Measurements from ENCODE around the gene CPNE1.

Gene CPNE1

DNA sequence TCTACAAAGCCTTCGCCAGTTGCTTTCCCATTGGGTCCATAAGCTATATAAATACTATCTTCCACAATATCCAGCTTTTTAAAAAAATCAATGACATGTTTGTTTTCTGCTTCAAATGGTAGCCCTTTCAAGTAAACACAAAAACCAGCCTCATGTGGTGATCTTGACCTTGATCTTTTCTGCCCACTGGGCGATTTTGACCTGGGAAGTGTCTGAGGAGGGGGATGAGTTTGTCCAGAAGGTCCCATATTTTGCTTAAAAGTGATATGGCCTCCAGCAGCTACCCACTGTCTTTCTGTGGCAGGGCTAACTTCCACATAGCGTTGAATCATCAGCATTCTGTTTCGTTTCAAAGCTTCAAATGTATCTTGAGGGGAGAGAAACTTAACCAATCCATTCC, 10.8 kb downstream of the CPNE1 start:
- DNase-seq (ENCODE audit: low read depth): no peak

DNA sequence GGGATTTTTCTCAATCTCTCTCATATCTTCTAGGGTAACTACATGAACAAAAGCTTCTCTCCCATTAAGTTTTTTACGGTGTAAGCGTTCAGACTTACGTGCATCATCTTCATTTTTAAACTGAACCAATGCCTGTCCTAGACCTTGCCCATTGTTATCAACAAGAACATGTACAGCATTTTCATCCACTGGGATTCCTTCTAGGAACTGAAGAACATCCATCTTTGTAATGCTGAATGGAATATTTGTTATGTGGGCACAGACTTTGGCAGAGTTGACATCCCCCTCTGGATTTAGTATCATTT, 11.3 kb downstream of the CPNE1 start:
- DNase-seq (ENCODE audit: low read depth): no peak

DNA sequence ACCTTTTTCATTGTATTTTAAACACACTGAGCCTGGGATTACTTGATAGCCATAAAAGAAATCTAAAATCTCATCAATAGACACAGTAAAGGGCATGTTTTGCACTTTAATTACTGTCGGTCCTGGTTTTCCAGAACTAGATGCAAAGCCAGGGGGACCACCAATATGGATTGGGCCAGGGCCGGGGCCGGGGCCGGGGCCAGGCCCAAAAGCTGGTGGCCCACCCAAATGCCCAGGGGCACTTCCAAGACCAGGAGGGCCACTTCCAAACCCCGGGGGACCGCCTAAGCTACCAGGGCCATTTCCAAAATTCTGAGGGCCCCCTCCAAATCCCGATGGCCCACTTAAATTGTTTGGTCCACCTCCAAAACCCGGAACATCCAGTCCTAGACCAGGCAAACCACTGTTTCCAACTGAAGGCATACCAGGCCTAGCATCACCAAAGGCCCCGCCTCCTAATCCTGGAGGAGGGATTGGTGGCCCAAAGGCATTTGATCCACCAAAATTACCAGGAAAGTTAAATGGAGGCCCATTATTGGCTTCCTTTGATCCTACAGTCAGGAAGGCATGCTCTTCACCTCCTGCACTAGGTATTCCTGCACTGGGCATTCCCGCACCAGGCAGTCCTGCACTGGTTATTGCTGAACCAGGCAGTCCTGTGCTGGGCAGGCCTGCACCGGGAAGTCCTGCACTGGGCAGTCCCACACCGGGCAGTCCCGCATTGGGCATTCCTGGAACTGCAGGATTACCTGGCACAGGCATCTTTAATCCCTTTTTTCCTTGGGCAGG, 11.9 kb downstream of the CPNE1 start:
- DNase-seq (ENCODE audit: low read depth): no peak

DNA sequence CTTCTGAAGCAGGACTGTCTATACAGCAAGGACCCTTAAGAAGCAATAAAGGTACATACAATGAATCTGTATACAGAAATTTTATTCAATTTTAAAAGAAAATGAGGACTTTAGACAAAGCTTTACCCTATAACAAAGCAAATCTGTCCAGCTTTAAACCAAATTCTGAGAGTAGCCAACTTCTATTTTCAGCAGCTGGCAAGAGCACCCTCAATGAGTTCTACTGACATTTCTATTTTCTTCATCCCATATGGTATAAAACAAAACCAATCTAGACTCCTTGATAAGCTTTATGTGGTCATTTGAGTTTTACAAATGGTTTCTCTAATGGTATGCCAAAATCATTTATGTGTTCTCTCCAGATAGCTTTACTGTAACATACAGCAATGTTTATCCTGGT, 12.7 kb downstream of the CPNE1 start:
- no peak for DNase-seq (ENCODE audit: low read depth)

DNA sequence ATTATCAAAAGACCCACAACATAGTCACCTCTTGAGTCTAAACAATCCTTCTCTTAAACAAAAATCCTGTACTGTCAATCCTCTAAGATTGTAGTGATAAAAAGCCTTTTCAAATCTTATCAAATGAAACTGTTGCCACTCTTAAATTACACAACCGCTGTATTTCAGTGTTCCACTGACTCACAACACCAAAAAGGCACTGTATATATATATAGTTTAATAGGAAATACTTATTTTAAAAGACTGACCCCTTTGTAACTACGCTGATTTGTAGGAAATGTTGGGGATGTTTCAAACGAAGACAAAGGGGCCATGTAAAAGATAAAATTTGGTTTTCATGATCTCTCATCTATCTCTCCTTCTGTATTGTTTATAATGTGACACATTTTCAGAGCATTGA, 14.1 kb downstream of the CPNE1 start:
- no peak for DNase-seq (ENCODE audit: low read depth)

DNA sequence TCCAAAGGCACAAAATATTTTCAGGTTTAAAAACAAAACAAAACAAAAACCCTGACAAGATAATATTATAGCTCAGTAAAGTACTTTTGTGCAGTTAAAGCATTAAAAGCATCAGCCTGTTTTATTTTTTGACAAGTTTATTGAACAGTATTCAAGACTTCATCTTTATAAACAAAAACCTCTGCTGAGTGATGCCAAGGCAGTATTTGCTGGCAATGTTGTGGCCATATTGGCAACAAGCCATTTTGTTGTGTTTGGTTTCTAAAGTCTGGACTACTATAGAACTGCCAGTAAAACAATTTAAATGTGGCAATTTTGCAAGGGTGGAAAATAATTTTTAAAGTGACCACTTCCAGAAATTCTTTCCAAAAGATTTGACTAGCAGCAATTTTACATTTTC, 15.9 kb downstream of the CPNE1 start:
- no peak for DNase-seq (ENCODE audit: low read depth)

DNA sequence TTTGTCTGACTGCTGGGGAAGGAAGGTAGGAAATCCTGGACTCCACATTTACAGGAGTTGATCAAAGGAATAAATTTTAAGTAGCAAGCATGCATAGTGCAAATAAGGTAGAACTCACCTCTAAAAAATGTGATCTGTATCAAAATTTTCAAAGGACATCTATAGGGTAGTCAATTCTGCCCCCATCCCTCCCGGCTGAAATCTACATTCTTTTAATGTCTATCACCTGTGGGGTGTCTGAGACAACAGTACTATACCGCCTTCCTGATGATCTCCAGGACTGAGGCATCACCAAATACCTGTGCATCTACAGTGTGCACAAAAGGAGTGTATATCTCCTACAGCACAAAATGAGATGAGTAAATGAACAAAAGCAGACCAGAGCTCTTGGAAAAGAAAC, 19.9 kb downstream of the CPNE1 start:
- DNase-seq (ENCODE audit: low read depth): no peak

DNA sequence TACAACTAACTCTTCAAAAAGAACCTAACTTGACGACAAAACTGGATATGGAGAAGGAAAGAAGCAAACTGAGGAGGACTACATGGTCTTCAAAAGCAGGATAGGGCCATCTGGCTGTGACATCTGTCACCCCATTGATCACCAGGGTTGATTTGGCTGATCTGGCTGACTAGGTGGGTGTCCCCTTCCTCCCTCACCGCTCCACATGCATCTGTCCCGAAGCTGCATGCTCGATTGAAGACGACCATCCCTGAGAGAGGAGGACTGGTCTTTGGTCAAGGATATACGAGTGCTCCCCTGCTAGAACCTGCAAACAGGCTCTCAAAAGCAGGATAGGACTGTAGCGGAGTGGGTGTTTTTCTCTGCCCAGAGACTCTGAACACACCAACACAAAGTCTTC, 21.7 kb downstream of the CPNE1 start:
- DNase-seq (ENCODE audit: low read depth): no peak

DNA sequence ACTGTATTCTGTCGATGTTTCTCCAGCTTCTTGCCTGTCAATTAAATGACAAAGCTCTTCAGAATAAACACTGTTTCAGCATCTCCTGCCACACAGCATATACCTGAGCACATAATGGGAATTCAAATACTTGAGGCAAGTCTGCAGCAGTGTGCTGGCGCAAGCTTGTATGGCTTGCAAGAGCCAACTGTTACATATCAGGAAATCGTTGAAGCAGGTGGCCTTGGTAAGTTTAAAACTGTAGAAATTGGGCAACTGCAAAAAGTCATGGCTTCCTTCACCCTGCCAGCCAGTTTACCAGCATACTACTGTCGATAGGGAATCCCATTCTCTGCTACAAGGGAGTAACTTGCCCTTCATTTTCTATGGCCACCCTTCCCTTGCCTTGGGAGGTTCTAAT, 23.0 kb downstream of the CPNE1 start:
- DNase-seq (ENCODE audit: low read depth): no peak

DNA sequence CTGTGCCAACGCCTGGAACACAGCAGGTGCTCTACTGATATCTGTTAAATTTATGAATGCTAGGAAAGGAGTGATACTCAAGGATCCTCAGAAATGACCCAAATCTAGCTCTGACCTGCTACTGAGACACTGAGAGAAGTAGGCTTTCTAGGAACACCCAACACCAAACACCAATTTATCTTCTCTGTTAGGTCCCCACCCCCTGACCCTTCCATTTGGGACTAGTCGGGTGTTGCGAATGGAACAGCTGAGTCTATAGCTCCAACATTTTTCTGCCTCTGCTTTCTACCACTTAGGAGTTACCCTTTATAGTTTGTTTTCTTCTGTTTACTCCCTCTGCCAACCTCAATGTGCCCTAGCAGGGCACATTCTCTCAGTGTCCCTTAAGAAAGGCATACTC, 24.0 kb downstream of the CPNE1 start:
- no peak for DNase-seq (ENCODE audit: low read depth)

DNA sequence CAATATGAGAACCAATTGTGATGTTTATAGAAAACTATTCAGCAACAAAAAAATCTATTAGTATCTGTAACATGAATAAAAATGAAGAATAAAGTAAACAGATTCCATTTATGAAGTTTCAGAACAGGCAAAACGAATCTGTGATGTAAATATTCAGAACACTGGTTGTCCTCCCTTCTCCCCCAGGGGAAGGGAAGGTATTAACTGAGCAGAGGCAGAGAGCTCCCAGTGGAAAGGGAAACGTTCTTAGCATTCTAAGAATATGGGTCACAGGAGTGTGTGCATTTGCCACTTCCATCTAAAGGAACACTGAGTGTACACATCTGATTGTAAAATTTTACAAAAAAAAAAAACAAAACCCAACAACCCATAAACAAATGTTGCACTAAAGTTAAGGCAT, 25.9 kb downstream of the CPNE1 start:
- DNase-seq (ENCODE audit: low read depth): no peak

DNA sequence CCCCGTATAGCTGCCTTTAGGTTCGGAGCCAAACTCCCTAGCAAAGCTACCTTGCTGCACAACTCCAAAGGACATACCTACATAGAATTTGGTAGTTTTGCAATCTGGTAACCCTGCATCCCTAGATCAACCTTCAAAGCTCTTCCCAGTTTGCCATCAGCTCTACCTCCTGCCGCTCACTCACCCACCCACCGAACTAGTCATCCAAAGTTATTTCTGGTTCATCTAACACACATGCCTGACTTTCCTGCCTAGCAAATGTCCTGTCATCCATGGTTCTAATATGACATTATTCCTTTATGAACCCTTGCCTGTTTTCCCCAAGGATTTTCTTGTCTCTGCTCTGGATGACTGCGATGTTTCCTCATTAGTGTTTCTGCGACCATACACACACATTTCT, 27.4 kb downstream of the CPNE1 start:
- no peak for DNase-seq (ENCODE audit: low read depth)

DNA sequence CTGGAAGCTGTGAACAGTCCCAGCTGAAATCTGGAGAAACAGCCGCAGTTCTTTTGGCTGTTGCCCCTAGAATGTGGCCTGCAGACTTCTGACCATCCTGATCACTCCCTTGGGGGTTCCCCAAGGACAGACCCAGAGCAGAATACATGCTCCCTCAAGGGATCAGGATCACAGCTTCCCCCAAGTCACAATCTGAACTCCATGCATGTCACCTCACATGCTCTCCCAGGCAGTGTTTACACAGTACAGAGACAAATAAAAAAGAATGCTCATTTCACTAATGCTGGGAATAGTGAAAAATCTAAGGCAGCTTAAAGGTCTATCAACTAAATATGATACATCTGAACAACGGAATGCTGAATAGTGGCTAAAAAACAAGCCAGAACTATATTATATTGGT, 28.6 kb downstream of the CPNE1 start:
- no peak for DNase-seq (ENCODE audit: low read depth)

DNA sequence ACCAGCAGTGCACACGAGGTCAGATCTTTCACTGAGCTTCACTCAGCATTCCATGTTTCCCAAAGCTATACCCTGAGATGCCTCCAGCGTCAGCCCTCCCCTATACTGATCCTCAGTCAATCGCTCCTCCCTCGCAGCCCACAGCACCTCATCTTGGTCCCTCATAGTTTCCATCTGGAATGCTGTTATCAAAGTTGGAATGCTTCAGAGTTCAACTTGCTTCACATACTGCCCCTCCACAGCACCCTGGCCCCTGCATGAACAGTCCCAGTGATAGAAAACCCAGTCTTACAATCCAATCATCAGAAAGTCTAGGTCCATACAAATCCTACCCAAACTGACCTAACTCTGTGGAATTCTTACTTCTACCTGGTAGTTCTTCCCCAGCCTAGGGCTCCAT, 29.0 kb downstream of the CPNE1 start:
- no peak for DNase-seq (ENCODE audit: low read depth)

DNA sequence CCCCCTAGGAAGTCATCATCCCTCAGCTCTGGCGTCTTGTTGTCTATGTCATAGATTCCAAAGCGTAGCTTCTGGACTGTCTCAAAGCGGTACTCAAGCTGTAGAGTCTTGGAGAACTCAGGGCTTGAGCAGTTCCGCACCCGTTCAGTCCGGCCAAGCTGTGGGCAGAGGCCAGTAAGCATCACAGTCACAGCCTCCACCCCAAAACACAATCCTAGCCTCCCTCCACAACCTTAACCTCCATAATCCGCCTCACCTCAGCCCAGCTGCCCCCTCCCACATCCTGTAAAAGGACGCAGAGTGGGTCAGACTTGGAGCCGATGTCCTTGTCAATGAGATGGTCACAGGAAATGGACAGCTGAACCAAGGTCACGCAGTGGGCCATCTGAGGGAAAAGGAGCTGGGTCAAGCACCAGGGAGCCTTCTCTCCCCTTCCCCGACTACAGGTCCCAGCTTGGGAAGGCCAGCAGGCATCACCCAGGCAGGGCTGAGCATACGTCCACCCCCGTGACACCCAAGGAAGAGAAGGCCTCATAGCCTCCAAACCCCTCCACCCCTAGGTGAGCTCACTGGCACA, 32.1 kb downstream of the CPNE1 start:
- DNase-seq (ENCODE audit: low read depth): no peak

DNA sequence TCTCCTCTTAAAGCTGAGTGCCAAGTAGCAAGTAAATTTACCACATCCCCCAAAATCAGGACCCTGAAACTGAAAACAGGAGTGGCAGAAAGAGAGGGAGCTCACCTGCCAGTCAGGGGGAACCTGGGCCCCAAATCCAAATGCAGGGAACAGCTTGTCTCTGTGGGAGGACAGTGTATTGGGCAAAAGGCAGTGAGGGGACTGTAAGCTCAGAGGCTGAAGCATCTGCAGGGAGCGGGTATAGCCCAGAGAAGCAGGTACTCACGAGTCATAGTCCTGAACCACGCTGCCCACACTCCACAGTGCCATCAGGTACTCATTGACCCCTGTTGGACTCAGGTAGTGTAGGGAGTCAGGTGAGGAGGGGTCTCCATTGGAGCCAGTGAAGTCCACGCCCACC, 34.1 kb downstream of the CPNE1 start:
- DNase-seq (ENCODE audit: low read depth): no peak

DNA sequence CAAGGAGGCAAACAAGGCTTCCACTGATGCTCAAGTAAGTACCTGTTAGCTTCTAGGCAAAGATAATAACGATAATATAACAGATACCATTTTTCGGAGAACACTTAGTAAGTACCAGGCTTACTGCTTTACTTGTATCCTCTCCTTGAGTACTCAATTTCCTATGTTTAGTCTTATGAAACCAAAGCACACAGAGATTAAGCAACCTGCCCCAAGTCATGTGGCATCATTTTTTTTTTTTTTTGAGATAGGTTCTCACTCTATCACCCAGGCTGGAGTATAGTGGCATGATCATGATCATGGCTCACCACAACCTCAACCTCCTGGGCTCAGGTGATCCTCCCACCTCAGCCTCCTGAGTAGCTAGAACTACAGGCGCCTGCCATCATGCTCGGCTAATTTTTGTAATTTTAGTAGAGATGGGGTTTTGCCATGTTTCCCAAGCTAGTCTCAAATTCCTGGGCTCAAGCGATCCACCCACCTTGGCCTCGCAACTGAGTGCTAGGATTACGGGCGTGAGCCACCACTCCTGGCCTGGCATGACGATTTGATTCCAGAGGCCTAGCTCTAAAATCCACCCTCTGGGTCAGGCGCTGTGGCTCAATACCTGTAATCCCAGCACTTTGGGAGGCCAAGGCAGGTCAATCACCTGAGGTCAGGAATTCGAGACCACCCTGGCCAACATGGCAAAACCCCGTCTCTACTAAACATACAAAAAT, 35.1 kb downstream of the CPNE1 start:
- no peak for DNase-seq (ENCODE audit: low read depth)

DNA sequence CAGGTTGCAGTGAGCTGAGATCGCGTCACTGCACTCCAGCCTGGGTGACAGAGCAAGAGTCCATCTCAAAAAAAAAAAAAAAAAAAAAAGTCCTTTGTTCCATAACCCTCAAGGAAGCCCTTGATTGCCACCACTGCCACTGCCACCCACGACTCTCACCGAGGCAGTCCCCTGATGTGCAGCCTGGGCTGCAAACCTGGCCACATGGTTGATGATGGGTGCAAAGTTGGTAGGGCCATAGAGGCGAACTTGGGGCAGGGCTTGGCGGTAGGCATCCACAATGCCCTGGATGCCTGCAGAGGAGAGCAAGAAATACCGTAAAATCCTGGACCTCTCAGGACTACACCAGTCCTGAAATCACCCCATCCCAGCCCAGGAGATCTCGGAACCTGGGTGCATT, 37.6 kb downstream of the CPNE1 start:
- DNase-seq (ENCODE audit: low read depth): no peak

DNA sequence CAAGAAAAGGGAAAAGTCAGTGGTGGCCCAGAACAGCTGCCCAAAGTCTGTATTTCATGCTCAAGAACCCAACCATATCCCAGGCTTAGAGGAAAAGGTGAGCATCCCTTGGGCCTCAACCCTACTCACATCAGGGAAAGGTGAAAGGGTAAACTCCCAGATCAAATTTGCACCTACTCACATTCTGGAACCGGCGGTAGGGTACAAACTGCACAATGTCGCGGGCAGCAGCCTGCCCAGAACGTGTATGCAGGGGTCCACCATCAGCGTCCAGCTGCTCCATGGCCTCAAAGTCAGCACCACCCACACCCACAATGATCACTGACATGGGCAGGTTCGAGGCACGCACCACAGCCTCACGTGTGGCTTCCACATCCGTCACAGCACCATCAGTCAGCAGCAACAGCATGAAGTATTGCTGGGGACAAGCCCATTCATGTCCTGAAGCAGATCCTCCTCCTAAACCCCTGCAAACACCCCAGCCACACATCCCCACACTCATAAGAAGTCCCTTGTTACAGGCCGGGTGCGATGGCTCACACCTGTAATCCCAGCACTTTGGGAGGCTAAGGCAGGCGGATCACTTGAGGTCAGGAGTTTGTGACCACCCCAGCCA, 38.2 kb downstream of the CPNE1 start:
- no peak for DNase-seq (ENCODE audit: low read depth)

DNA sequence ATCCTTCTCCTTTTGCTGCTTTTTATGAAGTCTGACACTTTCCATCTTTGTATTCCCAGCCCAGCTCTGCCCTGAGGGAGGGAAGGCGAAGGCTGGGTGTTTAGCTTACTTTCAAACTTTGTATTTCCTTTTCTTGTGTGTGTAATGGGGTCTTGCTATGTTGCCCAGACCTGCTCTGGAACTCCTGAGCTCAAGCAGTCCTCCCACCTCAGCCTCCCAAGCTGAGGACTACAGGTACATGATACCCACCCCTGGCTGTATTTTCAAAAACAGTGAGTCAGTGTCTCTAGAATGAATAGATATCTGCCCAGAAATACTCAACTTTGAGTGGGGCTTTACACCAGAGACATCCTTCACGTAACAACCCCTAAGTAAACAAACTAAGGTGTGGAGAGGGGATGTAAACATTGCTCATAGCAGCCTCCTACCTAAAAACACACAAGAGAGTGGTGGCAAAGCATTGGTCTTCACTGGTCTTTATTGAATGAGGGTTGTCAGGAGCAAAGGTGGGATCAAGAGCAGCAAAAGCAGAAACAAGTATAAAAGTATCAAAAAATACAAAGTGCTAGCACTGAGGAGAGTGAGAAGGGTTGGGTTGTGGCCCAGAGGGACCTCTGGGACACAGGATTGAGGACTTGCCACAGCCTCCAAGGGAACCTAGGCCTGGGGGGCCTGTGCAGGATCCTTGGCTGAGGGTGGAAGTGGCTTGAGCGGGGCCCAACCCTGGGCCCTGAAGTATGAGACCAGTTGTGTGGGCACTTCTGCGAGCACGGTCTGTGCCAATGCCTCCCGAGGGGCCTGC, 38.9 kb downstream of the CPNE1 start:
- no peak for DNase-seq (ENCODE audit: low read depth)

DNA sequence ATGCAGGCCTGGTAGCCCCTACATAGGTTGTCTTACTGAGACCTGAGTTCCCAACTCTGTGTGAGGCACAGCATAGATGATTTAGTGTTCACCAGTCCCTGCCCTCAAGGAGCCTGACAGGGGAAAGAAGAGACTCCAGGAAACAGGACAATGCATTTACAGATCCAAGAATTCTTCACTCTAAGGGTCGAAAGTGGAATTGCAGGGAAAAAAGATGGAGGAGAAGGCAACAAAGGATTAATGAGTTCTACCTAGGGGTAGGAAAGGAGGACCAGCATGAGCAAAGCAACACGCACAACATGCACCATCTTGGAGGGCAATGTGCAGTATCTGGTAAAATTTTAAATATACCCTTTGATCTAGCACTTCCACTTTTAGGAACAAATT, 43.1 kb downstream of the CPNE1 start:
- DNase-seq (ENCODE audit: low read depth): no peak

DNA sequence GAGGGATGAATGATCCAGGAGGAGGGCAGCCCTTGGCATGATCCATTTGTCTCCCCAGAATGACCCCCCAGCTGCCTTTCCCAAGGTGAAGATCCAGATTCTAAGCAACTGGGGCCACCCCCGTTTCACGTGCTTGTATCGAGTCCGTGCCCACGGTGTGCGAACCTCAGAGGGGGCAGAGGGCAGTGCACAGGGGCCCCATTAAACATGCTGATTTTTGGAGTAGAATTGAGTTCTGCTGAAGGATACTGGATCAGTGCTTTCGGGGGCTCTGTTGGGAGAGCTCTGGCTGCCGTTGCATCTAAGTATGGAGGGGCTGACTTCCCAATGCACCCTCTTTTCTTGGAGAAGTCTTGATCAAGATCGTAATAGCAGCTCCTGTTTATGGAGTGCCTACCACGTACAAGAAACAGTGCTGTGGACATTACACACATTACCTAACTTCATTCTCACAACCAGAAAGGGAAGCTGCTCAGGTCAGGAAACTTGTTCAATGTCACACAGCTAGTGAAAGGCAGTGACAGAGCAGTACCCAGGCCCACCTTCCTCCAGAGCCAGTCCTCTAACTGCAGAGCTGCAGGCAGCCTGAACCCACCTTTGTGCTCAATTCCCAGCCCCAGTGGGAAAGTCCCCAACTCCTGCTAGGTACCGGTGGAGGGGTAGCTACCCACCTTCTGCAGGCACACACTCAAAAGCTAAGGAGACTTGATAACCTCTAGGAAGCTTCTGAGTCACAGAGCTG, 43.7 kb downstream of the CPNE1 start:
- no peak for DNase-seq (ENCODE audit: low read depth)
